Peyer's patch (tissue), 4 donors: ENCODE data around the gene PLEKHB1.

Source experiments
- POLR2A ChIP-seq, 2 donors: fragments of 450-650 bp; IDR thresholded peaks; one replicate each; pipeline ENCODE4 v1.5.1; 2017; ENCODE audit warnings: antibody characterized with exemption in 2 of 2, mild to moderate bottlenecking in 2 of 2, moderate library complexity in 2 of 2
- TF ChIP-seq, protein P1 (sequence below), 6 experiments: fragments of 450-650 bp in 4 of 6; fragments of 200-600 bp in 2 of 6; sonication (generic) in 1 of 6; IDR thresholded peaks; one replicate each; pipeline ENCODE4 v1.5.1; 2017 to 2019; ENCODE audit warnings: antibody characterized with exemption in 6 of 6, mild to moderate bottlenecking in 3 of 6, moderate library complexity in 1 of 6

DNA sequence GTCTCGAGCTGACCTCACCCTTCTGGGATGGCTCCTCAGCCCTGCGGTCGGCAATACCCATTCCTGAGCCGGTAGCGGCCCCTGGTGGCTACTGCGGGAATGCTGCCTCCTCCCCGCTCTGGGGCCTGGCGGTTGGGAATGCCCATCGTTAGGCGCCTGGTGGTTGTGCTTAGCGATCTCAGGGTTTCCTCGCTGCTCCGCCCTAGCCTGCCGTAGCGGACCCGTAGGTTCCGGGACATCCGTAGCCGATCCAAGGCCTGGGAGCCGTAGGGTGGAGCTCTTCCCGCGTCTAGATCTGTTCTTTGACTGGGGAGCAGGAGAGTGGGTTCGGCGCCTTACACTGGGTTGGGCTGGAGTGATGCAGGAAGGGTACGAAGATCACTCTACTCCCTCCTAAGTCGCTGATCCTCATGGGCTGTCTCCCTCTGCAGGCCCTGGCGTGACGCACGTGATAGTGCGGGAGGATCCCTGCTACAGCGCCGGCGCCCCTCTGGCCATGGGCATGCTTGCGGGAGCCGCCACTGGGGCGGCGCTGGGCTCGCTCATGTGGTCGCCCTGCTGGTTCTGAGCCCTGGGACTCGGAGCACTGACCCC lies 14.8 kb downstream of the PLEKHB1 start:
- TF ChIP-seq, protein P1, sequence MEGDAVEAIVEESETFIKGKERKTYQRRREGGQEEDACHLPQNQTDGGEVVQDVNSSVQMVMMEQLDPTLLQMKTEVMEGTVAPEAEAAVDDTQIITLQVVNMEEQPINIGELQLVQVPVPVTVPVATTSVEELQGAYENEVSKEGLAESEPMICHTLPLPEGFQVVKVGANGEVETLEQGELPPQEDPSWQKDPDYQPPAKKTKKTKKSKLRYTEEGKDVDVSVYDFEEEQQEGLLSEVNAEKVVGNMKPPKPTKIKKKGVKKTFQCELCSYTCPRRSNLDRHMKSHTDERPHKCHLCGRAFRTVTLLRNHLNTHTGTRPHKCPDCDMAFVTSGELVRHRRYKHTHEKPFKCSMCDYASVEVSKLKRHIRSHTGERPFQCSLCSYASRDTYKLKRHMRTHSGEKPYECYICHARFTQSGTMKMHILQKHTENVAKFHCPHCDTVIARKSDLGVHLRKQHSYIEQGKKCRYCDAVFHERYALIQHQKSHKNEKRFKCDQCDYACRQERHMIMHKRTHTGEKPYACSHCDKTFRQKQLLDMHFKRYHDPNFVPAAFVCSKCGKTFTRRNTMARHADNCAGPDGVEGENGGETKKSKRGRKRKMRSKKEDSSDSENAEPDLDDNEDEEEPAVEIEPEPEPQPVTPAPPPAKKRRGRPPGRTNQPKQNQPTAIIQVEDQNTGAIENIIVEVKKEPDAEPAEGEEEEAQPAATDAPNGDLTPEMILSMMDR (IDR thresholded peaks at IDR 0.05), result peak; percentile 72 to 99 (median 98)
- peak in 1 of 2 donors; percentile 17 for TF ChIP-seq POLR2A (IDR thresholded peaks at IDR 0.05)
